HK-2 (cell line): Measurements from ENCODE around the gene RPAP2.
A peak's percentile ranks its signal among the peaks of the same experiment; 100 is the strongest.
"Not testable (repeated sequence)": the region's sequence is repeated elsewhere in the genome, so short reads cannot be mapped to it uniquely, and the experiment has no call there.

Experiments used
- DNase-seq: peaks from one replicate; pipeline ENCODE4 v3.0.0-alpha.2; 2018; ENCODE audit not compliant: unreplicated experiment

RPAP2 gene

DNA sequence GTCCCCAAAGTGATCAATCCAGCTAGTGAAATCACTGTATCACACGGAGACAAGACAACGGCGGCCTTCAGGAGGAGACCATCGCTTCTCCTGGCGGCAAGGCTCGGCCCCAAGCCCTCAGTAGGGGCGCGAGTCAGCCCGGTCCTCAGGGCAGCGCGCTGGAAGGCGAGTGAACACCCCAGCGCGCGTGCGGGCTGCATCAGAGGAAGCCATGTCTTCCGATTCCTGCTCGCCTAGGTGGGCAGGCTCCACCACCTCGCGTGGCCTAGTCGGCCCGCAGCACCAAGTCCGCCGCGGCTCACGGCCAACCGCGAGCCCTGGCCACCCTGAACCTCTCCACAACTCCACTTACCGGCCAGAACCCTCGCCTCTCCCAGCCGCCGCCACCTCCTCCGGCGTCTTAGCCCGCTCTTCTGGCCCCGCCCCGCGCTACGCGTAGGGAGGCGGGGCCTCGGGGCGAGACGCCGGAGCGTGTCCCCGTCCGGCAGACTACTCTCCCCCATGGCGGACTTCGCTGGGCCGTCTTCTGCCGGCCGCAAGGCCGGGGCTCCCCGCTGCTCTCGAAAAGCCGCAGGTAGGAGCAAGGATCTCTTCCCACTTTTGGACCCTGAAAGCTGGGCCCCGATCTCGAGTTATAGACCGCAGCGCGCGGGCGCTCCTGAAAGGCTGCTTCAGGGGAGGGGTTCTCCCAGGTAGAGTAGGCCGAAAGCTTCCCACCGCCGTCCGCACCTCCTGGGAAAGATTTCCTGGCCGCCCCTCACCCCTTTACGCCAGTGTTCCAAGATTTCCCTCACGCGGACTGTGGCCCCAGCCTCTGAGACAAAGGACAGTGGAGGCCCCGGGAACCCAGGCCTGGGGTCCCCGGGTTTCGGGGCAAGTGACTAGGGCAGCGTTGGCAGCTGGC is at the start of gene RPAP2, which contains the start of gene GLMN:
RPAP2 (plus strand) TSS at position 487 of the 904 bp plus-strand sequence; CDS start at position 502, 15 bp downstream.
GLMN (minus strand) TSS at position 415 of the 904 bp plus-strand sequence. CDS start 988 bp downstream, outside the sequence.
- DNase-seq = peak; percentile 82

DNA sequence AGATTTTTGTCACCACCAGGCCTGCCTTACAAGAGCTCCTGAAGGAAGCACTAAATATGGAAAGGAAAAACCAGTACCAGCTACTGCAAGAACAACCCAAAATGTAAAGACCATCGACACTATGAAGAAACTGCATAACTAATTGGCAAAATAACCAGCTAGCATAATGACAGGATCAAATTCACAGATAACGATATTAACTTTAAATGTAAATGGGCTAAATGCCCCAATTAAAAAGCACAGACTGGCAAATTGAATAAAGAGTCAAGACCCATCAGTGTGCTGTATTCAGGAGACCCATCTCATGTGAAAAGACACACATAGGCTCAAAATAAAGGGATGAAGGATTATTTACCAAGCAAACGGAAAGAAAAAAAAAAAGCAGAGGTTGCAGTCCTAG is 44.1 kb upstream of the RPAP2 start:
- not testable (repeated sequence) for DNase-seq

DNA sequence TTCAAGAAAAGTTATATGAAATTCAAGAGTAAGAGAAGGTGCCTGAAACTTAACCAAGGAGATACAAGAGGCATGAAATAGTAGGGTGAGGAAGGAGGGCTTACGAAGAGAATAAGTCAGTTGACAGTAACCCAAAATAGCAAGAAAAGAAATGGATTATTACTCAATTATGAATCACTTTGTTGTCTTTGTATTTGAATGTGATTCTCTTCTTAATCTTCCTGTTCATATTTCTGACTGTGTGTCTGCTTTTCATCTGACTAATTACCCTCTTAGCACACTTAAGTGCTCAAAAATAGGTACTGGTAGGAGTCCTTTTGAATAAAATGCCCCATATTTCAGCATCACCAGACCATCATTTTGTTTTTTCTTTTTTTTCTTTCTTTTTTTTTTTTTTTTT is 39.5 kb upstream of the RPAP2 start:
- DNase-seq = no peak

DNA sequence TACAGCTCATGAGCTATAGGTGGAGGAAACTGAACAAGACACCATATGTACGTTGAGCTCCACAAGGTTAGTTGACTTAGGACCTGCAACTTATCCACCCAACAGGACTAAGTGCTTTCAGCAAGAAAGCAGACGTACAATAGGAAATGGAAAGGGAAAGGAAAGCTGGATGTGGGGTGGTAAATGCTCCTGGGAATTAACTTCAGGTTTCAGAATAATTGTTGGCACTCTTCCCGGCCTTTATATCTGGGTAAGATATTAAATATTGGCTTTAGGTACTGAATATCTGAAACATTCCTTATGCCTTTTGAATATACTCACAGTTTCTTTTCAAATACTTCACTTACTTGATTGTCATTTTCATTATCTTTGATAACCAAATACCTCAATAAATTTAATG is 36.3 kb upstream of the RPAP2 start:
- DNase-seq = no peak

DNA sequence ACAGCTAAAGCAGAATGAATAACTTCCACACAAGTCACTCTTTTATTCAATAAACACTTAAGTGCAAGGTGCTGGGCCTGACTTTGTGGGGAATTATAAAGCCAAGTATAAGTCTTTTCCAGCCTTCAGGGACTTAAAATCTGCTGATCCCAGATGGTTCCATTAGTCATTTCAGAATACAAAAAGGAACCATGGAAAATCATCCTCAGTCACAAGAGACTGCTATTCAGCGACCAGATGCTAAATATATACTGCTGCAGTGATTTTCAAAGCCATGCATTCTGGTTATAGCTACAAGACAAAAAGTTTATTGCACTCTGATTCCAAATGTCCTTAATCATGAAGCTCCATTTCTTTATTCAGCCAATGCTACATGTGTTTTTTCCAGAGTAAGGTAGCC is 25.8 kb upstream of the RPAP2 start:
- no peak for DNase-seq

DNA sequence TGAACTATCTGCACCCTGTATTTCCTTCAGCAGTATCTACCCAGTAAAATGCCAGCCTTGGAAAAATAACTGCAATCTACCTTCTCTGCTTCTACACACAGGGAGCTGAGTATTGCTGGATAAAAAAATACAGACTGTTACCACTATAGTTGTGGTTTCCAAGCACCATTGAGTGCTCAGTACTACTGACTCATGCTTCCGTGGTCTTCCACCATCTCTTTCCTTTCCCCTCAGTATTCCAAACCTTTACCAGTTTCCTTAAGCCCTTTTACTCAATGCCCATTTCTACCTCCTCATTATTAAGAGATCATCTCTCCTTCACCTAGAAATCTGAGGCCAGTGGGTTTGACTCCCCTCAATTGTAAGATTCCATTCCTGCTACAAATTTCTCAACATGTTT is 23.9 kb upstream of the RPAP2 start:
- DNase-seq = no peak

DNA sequence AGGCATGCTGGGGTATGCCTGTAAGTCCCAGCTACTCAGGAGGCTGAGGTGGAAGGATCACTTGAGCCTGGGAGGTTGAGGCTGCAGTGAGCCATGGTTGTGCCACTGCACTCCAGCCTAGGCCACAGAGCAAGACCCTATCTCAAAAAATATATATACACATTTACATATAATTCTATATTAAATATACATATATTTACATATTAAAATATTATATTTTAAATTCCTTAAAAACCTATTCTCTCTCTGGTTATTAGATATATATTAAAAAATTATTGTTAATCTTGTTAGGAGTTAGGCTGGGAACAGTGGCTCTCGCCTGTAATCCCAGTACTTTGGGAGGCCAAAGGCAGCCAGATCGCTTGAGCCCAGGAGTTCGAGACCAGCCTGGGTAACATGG is 22.8 kb upstream of the RPAP2 start:
- no peak for DNase-seq

DNA sequence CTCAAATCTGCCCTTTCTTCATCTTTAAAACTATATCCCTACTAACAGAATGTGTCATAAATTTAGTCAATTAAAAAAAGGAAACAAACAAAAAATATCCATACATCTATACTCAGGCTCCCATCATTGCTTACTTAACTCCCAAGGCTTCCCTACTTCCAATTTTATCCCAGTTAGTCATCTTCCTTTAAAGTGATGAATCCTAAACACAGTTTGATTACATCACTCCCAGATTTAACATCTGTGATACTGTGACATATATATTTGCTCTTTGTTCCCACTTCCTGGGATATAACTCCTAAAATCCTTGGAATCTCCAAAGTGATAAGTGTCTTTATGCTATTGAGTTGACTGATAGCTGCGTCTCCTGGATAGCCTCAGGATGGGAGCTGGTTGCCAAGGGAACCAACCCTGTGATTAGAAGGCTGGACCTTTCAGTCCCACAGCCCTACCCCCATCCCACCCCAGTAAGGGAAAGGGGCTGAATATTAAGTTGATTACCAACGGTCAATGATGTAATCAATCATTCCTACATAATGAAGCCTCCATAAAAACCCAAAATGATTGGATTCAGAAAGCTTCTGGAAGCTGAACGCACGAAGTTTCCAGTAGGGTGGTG is 21.6 kb upstream of the RPAP2 start:
- no peak for DNase-seq

DNA sequence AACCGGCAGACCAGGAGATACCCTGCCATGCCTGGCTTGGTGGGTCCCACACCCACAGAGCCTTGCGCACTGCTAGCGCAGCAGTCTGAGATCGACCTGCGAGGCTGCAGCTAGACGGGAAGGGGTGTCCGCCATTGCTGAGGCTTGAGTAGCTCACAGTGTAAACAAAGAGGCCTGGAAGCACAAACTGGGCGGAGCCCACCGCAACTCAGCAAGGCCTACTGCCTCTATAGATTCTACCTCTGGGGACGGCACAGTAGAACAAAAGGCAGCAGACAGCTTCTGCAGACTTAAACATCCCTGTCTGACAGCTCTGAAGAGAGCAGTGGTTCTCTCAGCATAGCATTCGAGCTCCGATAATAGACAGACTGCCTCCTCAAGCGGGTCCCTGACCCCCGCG is 19.1 kb upstream of the RPAP2 start:
- DNase-seq = not testable (repeated sequence)

DNA sequence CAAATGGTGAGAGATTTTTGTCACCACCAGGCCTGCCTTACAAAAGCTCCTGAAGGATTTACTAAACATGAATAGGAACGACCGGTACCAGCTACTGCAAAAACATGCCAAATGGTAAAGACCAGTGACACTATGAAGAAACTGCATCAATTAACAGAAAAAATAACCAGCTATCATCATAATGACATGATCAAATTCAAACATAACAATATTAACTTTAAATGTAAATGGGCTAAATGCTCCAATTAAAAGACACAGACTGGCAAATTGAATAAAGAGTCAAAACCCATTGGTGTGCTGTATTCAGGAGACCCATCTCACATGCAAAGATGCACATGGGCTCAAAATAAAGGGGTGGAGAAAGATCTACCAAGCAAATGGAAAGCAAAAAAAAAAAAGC is 17.4 kb upstream of the RPAP2 start:
- not testable (repeated sequence) for DNase-seq

DNA sequence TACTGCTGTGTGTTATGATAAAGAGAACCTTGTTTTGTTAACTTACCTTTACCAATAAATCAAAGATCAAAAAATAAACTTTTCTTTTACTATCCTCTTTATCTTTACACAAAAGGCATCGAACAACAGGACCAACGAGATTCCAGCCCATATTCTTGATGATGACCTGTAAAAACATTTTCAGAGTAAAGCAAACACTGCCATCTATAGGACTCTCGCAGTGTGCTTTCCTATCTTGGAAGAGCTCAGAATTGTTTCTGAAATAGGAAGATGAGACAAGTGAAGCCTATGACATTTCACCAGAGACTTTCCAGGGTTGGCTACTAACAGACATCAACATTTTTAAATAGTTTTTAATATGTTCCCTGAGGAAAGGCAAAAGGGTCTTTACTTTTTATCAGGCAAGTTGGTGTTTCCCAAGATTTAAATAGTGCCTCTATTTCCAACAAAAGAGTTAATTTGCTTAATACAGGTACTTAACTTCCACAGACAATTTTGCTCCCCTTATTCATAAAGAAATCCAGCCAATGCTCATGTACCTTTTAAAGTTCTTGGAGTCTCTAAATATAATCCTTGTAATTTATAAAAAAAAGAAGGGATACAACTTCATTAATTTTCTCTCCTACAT is 7.4 kb upstream of the RPAP2 start:
- no peak for DNase-seq

DNA sequence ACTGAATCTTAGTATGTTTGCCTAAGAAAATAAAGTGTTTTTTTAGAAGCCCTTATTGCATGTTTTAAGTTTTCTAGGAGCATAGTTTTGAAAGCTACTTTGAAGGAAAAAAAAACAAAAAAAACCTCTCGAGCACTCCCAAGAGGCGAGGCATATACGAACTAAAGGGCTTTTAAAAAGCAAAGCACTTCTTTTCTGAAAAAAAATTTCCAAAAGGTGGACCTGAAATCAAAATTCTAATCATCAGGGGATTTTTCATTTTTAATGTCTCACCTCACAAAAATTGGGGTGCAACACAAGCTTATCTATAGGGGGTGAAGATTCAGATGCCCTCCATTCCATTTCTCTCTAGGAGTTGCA is 666 bp upstream of the RPAP2 start:
- DNase-seq = no peak

DNA sequence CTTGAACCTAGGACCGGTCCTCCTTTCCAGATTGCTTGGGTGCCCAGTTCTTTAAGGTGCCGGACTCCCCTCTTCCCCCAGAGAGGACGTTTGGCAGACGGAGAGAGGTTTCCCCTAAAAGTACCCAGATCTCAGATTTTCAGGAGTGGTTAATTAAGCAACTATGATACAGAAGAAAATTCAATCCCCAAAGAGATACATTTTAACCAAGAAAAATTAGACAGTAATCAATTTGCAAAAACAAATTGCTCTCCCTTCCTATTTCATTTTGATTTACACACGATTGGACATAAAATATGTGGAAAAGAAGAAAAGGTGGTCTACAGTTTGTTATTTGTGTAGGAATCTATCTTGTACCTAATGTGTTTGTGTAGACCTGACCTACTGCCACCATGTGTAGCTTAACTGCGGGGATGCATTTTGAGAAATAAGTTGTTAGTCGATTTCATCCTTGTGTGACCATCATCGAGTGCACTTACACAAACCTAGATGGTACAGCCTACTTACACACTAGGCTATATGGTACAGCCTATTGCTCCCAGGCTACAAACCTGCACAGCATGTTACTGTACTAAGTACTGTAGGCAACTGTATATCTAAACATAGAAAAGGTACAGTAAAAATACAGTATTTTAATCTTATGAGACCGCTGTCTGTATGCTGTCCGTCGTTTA is 755 bp downstream of the RPAP2 start:
- no peak for DNase-seq

DNA sequence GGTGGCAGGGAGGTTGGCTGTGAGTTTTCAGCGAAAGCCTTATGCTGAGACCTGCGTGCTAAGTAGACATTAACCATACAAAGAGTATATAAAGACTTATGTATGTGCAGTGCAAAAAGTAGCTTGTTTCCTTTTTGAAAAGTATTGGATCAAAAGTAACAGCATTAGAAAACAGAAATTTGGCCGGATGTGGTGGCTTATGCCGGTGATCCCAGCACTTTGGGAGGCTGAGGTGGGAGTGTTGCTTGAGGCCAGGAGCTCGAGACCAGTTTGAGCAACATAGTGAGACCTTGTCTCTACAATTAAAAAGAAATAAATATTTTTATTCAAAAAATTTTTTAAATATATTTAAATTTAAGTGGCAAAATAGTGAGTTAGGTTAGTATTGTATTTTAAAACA is 2.2 kb downstream of the RPAP2 start:
- DNase-seq = no peak

DNA sequence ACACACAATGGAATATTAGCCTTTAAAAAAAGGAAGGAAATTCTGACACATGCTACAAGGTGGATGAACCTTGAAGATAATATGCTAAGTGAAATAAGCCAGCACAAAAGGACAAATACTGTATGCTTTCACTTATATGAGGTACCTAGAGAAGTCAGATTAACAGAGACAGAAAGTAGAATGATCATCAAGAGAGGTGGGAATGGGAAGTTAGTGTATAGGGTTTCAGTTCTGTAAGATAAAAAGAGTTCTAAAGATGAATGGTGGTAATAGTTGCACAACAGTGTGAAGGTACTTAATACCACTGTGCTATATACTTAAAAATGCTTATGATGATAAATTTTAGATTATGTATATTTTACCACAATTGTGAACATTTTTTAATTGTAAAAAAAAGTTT is 7.2 kb downstream of the RPAP2 start:
- DNase-seq = no peak

DNA sequence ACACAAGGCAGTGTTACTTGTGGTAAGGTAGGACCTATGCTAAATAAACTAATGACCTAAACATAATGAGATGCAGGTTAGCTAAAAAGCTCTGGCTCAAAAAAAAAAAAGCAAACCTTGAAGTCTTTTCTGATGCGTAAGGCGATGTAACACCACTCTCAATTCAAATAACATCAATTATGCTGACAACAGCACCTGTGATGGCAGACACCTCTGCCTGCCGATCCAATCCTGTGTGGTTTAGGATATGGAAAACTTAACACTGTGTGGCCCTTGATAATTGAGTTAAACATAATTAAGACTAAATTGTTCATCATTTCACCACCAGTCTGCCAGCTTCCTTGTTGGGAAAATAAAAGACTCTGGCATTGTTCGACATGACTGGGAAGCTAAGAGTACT is 9.1 kb downstream of the RPAP2 start:
- DNase-seq = no peak

DNA sequence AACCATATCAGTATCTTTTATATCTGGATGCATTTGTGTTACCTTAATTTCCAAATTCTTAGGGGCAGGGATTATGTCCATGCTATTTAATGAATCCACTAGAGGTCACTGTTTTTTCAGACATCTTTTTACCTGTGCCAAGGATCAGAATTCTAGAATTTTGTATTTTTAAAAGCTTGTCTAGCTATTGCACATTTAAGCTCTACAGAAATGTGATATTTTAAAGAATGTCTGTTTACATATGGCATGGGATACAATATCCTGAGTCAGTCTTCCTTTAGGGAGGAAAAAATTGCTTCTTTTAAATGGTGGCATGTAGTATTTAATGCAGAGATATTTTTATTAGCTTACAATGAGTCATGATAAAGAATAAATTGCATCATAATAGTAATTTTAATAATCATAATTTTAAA is 11.3 kb downstream of the RPAP2 start:
- DNase-seq = no peak

DNA sequence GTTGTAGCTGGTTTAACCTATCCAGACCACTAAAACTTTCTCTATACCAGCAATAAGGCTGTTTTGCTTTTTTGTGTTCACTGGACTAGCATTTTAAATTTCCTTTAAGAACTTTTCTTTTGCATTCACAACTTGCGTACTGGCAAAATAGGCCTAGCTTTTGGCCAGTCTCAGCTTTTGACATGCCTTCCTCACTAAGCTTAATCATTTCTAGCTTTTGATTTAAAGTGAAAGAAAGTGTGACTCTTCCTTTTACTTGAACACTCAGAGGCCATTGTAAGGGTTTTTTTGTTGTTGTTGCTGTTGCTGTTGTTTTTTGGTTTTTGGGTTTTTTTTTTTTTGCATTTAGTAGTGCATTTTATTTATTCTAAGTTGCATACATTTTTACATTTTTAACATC is 15.2 kb downstream of the RPAP2 start:
- no peak for DNase-seq

DNA sequence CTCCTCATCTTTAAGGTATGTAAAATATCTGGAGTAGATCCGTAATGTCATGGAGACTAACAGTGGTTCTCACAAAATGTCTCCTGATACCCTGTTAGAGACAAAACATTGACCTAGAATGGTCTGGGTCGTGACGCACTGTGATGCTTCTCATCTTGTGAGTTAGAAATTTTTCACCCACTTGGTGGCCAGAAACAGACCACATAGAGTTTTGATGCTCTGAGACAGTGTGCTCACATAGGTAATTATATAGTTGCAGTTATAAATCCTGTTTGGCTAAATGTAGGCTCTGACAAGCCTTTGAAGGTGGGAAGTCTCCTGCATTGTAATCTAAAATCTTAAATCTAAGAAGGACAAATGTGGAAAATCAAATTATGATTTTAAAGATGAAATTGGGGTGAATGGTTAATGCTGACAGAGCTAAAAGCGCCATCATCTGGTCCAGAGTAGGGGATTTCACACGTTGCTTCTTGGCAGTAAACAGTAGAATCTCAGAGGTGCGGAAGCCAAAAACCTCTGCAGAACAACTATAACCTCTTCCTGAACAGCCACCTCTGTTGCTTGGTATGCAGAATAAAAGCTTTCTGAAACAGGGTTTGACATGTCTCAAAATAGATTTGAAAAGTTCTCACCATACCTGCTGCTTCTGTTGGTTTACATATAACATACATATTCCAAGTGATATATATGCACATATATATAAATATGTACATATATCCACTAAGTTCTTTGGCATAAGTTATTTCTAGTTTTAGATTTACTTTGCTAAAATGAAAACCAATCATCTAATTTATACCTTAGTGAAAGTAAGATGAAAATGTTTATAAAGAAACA is 17.1 kb downstream of the RPAP2 start:
- DNase-seq = no peak

DNA sequence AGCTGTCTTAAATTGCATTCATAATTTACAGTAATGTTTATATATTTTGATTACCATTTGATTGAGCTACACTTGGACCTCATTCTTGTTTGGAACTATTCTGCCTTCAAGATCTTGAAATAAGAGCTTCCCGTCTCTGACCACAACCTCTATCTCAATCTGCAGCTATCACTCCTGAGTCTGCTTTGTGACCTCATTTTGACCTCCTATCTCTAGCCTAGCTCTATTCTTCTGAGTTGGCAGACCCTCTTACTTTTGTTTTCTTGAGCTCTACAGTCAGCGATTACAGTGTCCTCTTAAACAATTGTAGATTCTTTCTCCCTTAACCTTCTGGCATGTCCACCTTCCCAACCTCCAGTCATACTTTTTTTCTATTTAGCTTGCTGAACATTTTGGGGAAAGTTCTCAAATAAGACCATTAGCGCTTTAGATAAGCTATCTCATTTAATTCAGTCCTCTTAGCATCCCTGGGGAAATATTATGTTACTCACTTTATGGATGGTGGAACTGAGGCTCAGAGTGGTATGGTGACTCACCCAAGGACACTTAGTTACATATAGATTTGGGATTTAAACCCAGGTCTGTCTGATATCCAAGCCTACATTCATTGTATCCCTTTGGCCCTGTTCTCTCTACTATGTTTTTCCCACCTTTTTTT is 19.1 kb downstream of the RPAP2 start:
- no peak for DNase-seq
